HG02970 (cell line): ENCODE results near the gene FAM8A1.
A peak's percentile ranks its signal among the peaks of the same experiment; 100 is the strongest.
"Not testable (repeated sequence)": the region's sequence is repeated elsewhere in the genome, so short reads cannot be mapped to it uniquely, and the experiment has no call there.

Source experiments
- ATAC-seq: cut with Tn5 transposase; IDR thresholded peaks from one replicate; pipeline ENCODE4 v1.9.1; 2021; ENCODE audit warnings: mild to moderate bottlenecking, moderate library complexity, moderate number of reproducible peaks; ENCODE audit not compliant: unreplicated experiment, low FRiP score

The FAM8A1 gene

DNA sequence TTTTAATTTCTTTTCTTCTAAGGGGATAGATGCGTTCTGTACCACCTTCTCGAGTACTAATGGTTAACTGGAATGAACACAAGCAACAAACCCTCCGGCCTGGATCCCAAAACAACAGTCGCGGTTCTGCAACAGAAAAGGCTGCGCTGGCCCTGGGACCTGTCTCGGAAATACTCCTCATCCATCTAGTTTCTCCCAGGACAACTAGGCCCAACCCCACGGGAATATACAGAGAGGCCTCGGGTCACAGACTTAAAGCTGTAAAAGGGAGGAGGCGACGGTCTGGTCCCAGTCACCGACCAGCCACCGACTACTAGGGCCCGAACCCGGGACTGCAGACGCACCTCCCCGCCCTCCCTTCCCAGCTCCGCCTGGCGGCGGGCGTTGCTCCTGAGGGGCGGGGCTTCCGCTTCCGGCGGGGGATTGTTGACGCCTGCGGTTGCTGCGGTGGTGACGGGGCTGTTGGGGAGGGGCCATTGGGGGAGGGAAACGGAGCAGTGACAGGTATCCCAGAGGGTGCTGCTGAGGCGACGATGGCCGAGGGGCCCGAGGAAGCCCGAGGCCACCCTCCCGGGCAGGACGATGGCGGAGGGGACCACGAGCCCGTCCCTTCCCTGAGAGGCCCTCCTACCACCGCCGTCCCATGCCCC lies at the start of gene FAM8A1:
Gene FAM8A1, plus strand, starts transcription at position 426 of the 650 bp plus-strand sequence. Its CDS starts 108 bp downstream, at position 534.
- peak; percentile 80 for ATAC-seq

DNA sequence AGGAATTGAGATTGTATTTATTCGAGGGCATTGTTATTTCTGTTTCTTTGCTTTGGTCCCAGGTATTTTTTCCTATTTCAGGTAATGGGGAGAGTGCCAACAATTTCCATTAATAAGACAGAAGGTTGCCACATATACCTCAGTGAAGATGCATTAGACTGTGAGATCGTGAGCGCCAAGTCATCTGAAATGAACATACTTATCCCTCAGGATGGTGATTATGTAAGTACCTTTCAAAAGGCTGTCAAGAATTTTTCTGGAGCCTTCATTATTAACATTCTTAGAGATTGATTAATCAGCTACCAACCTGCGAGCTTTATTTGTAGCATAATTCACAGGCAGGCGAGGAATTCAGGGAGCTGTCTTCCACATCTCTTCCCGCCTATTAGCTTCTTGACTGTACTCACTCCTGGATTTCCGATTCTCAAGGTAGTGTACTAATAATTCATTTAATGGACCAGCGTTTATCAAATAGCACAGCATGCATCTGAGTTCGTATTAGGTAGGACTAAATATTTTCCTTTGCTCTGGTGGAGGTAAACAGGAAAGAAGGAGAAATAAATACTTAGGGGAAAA lies 48.6 kb upstream of the FAM8A1 start:
- ATAC-seq, result no peak

- no peak for ATAC-seq
Measured at GRCh38 chr6:17552861-17553260, 47.2 kb upstream of the FAM8A1 start.

DNA sequence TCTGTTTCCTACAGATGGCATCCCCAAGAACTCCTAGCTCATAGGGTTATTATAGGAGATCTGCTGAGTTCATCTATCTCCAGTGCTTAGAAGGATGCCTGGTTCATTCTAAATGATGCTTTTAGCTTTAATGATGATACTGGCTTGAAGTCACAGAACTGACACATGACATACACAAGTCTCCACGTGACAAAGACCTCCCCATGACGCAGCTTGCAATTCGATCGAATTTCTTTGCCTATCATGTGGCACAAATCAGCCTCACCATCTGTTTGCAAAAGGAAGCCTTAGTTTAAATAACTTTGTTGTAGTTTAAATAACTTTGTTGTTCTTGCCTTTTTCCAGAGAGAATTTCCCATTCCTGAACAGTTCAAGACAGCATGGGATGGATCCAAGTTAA lies 44.1 kb upstream of the FAM8A1 start:
- ATAC-seq, result no peak

DNA sequence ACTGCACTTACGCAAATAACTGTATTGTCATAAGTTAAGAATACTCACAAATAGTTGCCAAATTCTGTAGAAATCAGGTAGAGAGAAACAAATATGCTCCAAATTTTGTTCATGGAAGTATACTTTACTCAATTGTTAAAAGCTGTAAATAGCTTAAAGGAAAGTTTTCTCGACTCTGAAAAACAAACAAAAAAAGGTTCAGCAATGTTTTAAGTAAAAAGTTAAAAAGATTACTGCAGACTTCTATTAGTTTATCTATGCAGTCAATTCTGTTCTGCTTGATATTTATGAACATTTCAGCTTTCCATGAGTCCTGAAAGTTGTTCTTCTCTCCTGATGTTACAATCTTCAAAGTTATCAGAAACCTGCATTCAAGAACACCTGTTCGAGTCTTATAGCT lies 37.5 kb upstream of the FAM8A1 start:
- ATAC-seq, result no peak

GRCh38 chr6:17565399-17565798 lies 34.7 kb upstream of the FAM8A1 start:
- ATAC-seq, result no peak

GRCh38 chr6:17574866-17575560 lies 25.1 kb upstream of the FAM8A1 start:
- no peak for ATAC-seq

- no peak for ATAC-seq
Measured at GRCh38 chr6:17577059-17577458, 23.0 kb upstream of the FAM8A1 start.

- no peak for ATAC-seq
Measured at GRCh38 chr6:17580518-17581048, 19.5 kb upstream of the FAM8A1 start.

GRCh38 chr6:17581282-17581681 lies 18.8 kb upstream of the FAM8A1 start:
- ATAC-seq, result not testable (repeated sequence)

- ATAC-seq, result no peak
Measured at GRCh38 chr6:17583811-17584210, 16.3 kb upstream of the FAM8A1 start.

DNA sequence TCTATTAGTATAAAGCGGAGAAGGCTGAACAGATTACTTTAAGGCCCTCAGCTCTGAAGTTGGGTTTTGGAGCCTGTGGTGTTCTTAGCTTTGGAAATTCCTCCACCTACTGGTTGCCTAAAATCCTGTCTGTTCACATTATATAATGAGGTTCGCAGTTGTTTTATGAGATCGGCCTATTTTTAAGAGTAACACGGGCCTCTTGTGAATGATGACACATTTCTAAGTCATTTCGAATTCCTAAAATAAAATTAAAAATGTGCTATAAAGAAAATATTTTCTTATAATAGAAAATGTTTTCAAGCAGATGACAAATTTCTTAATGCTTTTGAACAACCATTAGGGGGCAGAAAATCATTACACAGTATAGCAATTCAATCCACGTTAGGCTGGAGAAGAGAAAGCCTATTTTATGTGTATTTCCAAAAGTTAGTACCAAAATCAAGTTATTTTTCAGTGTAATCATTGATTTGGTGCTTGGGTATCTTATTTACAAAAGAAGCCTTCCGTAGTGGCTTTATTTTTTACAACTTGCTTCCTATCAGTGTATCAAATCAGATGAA lies 15.8 kb upstream of the FAM8A1 start:
- no peak for ATAC-seq

GRCh38 chr6:17585766-17586490 lies 14.2 kb upstream of the FAM8A1 start:
- ATAC-seq, result no peak

GRCh38 chr6:17586623-17587022 lies 13.5 kb upstream of the FAM8A1 start:
- not testable (repeated sequence) for ATAC-seq

GRCh38 chr6:17588011-17588410 lies 12.1 kb upstream of the FAM8A1 start:
- no peak for ATAC-seq

- no peak for ATAC-seq
Measured at GRCh38 chr6:17589406-17590096, 10.6 kb upstream of the FAM8A1 start.

DNA sequence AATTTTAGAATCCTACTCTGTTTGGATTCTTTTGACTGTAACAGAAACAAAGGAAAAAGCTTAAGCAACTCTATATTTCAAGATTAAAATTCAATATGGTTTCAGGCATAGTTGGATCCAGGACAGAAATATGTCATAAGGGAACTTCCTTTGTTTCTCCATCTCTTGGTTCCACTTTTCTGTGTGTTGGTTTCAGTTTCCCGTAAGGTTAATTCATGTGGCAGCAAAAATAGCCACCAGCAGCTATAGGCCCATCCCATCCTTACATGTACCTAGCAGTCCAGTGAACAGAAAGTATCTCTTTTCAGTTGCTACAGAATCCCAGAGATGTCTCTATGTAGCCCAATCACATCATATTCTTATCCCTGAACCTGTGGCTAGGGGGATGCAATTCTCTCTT lies 8.8 kb upstream of the FAM8A1 start:
- no peak for ATAC-seq

DNA sequence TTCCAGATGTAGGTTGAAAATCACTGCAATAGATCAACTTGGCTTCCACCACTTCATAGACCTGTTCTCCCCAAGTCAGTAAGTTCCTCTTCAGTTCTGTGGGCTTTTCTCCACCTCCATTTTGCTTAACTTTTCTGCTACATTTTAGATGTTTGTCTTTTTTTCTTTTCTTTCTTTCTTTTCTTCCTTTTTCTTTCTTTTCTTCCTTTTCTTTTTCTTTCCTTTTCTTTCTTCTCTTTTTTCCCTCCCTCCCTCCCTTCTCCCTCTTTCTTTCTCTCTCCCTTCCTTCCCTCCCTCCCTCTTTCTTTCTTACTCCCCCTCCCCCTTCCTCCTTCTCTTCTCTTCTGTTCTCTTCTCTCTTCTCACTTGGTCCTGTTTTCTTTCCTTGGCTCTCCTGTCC lies 6.9 kb upstream of the FAM8A1 start:
- no peak for ATAC-seq

DNA sequence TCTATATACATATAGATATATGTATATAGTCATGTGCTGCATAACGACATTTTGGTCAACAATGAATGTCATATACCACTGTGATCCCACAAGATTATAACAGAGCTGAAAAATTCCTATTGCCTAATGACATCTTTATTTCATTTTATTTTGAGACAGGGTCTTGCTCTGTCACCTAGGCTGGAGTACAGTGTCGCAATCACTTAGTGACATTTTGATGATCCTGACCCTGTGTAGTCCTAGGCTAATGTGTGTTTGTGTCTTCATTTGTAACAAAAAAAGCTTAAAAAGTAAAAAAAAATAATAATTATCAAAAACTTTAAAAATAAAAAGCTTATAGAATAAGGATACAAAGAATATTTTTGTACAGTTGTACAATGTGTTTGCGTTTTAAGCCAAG lies 4.0 kb upstream of the FAM8A1 start:
- ATAC-seq, result no peak
